Tongue (tissue), 2 donors: ENCODE results near the gene PRPF6. TPM values are rescaled to one million over a fixed set of nuclear protein-coding genes. Genes with fewer than 3 reads are reported as not detected.
A peak's percentile ranks its signal among the peaks of the same experiment; 100 is the strongest.

Source experiments
- DNase-seq: peaks from one replicate; pipeline ENCODE4 v3.0.0-alpha.2; 2015
- total RNA-seq: library from RNA; depleted of rRNA; stranded (reverse); fragments of >200 nt; gene quantifications from one replicate; pipeline ENCODE4 v1.2.3, GENCODE V29; 2014

PRPF6 gene
- total RNA-seq, 1 donor from 2014 or later: 62.5 TPM

GRCh38 chr20:64049060-64049877, 68.3 kb downstream of the PRPF6 start, which contains the start of gene SOX18:
Gene SOX18, minus strand, starts transcription at chr20:64049639. Its CDS starts 123 bp downstream, at chr20:64049516.
- no peak for DNase-seq

DNA sequence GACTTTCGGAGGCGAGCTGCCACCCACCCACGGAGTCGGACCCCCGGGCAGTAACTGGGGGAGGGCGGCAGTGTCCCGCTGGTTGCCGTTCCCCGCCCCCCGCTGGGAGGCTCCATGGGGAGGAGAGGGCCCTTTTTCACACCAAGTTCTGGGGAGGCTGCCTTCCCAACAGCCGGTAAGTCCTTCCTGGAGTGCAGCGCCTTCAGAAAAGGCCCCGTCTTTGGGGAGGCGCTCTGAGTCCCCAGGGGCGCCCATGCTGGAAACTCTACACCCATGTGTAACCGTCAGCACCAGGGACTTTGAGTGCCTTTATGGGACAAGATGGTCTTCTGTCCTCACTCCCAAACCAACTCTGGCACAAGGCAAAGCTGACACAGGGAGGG, 68.9 kb downstream of the PRPF6 start:
- DNase-seq: no peak

DNA sequence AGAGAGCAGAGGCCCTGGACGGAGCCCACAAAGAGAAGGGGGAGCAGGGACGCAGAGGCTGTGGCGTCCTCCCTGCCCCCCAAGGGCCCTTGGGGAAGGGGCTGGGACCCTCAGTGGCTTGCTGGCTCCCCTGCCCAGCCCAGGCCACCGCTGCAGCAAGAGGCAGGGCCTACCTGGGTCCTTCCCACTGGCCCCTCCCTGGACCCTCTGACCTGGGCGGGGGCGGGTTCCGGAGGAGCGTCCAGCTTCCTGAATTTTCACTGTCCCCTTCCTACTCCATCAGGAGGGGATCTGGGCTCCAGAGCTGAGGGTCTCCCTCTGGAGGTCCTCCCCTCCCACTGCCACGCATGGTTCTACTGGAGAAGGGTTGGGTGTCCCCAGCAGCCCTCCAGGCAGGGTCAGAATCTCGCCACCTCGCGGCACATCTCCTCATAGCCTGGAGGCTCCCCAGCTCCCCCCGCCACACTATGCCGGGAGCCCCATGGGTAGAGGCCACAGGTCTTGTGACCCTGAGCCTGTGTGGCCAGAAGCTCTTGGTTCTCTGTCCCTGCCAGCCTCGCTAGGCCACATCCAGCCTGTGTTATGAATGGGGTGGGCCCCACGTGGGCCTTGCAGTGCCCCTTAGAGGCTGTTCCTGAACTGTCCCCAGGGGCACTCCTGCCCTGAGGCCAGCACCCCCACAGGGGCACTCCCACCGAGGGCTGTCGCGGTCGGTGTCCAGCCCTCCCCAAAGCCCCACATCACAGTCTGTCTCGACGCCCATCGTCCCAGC, 69.5 kb downstream of the PRPF6 start:
- DNase-seq: no peak

- DNase-seq: no peak
Measured at GRCh38 chr20:64051033-64051452, 70.1 kb downstream of the PRPF6 start.

- no peak for DNase-seq
Measured at GRCh38 chr20:64051561-64052325, 70.8 kb downstream of the PRPF6 start.

GRCh38 chr20:64052326-64052722, 71.4 kb downstream of the PRPF6 start:
- DNase-seq: no peak

DNA sequence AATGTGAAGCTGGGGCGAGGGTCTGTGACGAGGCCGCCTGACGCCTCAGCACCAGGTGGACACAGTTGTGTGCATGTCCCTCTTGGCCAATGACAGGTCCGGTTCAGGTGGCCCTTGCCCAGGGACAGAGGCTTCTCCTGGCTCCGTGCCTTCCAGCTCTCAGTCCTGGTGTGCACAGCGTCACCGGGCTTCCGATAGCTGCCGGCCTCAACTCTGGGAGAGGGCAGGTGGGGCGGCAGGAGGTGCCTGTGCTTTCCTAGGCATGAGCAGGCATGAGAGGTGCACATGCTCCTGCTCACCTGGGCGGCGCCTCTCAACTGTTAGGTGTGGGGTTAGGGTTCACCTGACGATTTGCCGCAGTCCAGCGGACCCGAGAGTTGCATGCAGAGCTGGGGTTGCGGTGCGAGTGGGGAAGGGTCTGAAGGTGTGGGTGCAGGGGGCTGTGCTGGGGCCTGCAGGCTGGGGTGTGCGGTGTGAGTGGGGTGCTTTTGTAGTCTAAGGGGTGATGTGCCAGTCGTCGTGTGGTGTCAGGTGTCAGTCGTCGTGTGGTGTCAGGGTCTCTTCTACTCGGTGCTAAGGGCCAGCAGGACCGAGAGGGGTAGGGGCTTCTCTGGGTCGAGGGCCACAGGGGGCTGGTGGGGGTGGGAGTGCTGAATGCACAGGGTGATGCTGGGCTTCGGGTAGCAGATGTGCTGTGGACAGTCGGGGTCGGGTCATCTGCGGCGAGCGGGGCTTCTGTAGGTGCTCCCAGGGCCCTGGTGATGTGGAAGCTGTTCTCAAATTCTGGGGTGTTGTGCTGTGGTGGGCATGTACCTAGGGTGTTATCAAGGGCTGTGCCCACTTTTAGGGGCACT, 72.3 kb downstream of the PRPF6 start:
- DNase-seq: no peak

GRCh38 chr20:64053841-64054661, 73.1 kb downstream of the PRPF6 start:
- peak; percentile 74 for DNase-seq

GRCh38 chr20:64055396-64055892, 74.5 kb downstream of the PRPF6 start:
- DNase-seq: no peak

GRCh38 chr20:64055893-64056638, 75.1 kb downstream of the PRPF6 start:
- no peak for DNase-seq

- DNase-seq: no peak
Measured at GRCh38 chr20:64056639-64056888, 75.6 kb downstream of the PRPF6 start.

GRCh38 chr20:64056889-64057627, 76.1 kb downstream of the PRPF6 start:
- no peak for DNase-seq

- DNase-seq: peak; percentile 79
Measured at GRCh38 chr20:64057628-64058498, 76.9 kb downstream of the PRPF6 start.

DNA sequence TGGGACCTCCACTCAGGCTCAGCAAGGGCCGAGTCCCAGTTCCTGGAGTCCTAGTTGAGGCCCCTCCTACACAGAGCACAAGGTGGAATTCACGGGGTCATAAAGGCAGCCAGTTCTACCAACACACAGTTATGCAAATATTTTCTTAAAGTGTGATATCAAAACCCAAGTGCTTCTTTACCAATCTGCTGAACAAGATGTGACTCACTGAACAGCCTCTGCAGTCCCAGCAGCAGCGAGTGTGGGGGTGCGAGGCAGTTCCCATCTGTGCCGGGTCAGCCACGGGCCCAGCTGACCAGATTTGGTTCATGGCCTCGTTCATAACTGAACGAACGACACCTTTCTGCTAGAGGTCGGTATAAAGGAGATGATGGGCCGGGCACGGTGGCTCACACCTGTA, 77.6 kb downstream of the PRPF6 start:
- no peak for DNase-seq

DNA sequence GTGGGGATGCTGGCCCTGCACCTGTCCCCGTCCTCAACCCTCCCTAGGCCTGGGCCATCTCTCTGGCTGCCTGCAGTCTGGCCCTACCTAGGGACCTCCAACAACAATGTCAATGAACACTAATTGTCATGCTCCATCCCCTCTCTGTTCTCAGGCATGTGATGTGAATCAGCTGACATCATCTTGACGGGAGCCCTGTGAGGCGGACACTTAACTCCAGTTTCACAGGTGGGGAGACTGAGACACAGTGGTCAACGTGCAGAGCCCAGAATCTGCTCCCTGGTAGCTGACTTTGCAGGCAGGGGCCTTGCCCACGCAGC, 81.3 kb downstream of the PRPF6 start:
- DNase-seq: no peak

GRCh38 chr20:64062596-64063388, 81.9 kb downstream of the PRPF6 start, which contains the start of gene TCEA2:
Gene TCEA2, plus strand, starts transcription at chr20:64063198. Its CDS starts 115 bp downstream, at chr20:64063313.
- peak; percentile 98 for DNase-seq

DNA sequence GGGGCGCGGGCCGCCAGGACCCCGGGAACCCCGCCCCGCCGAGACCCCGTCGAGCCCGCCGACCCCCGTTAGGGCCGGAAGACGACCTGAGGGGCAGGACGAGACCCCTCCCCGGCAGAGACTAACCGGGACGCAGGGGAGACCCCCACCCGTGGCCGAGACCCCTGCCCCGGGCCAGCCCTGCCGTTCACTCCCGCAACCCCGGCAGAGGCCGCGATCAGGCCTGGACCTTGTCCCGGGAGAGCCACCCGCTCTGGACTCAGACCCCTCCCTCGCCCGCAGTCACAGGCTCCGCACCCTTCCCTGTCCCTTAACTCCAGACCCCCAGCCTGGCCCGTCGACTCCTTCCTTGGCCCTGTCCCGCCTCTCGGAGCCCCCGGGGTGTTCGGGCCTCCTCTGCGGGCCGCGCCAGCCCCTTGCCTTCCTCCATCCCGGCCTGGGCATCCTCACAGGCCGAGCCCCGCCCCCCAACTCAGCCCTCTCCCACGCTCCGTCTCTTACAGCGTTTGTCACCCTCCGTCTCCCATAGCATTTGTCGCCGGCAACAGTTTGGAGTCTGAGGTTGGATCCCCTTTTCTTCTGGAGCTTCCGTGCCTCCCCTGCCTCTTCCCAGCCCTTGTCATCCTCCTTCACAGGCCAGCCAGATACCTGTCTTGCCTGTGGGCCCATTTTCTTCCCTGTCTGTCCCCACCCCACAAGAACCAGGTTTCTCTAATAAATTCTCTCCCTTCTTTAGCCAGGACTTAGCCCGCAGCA, 82.6 kb downstream of the PRPF6 start:
- DNase-seq: no peak
